ENCODE data around the gene FAM107B.

FAM107B gene

GRCh38 chr10:14554491-14555205, 220.0 kb downstream of the FAM107B start:
- Histone ChIP-seq H3K4me3 (ENCODE audit: low read depth in 1 of 2, low read length in 1 of 2) (peak overlapping the region; percentile 32 to 53), H3K27ac (peak overlapping the region; percentile 95), H3K27me3 (no peaks in the 10 kb centered on the region), H3K9me3 (no peaks in the 10 kb centered on the region), H3K36me3 (no peaks in the 10 kb centered on the region), H3K4me1 (ENCODE audit: control insufficient read depth in 1 of 2, insufficient read depth in 1 of 2, low read depth in 1 of 2, low read length in 1 of 2) (peaks cover 100% of the 10 kb centered on the region in 2 experiments)
- TF ChIP-seq, protein P1, sequence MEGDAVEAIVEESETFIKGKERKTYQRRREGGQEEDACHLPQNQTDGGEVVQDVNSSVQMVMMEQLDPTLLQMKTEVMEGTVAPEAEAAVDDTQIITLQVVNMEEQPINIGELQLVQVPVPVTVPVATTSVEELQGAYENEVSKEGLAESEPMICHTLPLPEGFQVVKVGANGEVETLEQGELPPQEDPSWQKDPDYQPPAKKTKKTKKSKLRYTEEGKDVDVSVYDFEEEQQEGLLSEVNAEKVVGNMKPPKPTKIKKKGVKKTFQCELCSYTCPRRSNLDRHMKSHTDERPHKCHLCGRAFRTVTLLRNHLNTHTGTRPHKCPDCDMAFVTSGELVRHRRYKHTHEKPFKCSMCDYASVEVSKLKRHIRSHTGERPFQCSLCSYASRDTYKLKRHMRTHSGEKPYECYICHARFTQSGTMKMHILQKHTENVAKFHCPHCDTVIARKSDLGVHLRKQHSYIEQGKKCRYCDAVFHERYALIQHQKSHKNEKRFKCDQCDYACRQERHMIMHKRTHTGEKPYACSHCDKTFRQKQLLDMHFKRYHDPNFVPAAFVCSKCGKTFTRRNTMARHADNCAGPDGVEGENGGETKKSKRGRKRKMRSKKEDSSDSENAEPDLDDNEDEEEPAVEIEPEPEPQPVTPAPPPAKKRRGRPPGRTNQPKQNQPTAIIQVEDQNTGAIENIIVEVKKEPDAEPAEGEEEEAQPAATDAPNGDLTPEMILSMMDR (IDR thresholded peaks at IDR 0.05), result no peak

GRCh38 chr10:14554091-14554490, 220.6 kb downstream of the FAM107B start:
- peak overlapping the region; percentile 95 for H3K27ac ChIP-seq
- H3K4me1 ChIP-seq (ENCODE audit: control insufficient read depth in 1 of 2, insufficient read depth in 1 of 2, low read depth in 1 of 2, low read length in 1 of 2), result peaks cover 100% of the 10 kb centered on the region in 2 experiments
- no peaks in the 10 kb centered on the region for H3K9me3 ChIP-seq
- H3K27me3 ChIP-seq, result no peaks in the 10 kb centered on the region
- peak overlapping the region; percentile 32 to 53 for H3K4me3 ChIP-seq (ENCODE audit: low read depth in 1 of 2, low read length in 1 of 2)
- TF ChIP-seq, protein P1 (IDR thresholded peaks at IDR 0.05), result no peak
- no peaks in the 10 kb centered on the region for H3K36me3 ChIP-seq

- Histone ChIP-seq H3K36me3 (no peaks in the 10 kb centered on the region), H3K4me1 (ENCODE audit: control insufficient read depth in 1 of 2, insufficient read depth in 1 of 2, low read depth in 1 of 2, low read length in 1 of 2) (peaks cover 100% of the 10 kb centered on the region in 2 experiments), H3K27ac (peak overlapping the region; percentile 95), H3K9me3 (no peaks in the 10 kb centered on the region), H3K27me3 (no peaks in the 10 kb centered on the region), H3K4me3 (ENCODE audit: low read depth in 1 of 2, low read length in 1 of 2) (peak overlapping the region; percentile 32 to 53)
- TF ChIP-seq, protein P1 (IDR thresholded peaks at IDR 0.05), result no peak
Measured at GRCh38 chr10:14553448-14553847, 221.2 kb downstream of the FAM107B start.

- H3K4me3 ChIP-seq (ENCODE audit: low read depth in 1 of 2, low read length in 1 of 2), result peak overlapping the region; percentile 18 to 53
- H3K4me1 ChIP-seq (ENCODE audit: control insufficient read depth in 1 of 2, insufficient read depth in 1 of 2, low read depth in 1 of 2, low read length in 1 of 2), result peaks cover 100% of the 10 kb centered on the region in 2 experiments
- no peaks in the 10 kb centered on the region for H3K27me3 ChIP-seq
- H3K9me3 ChIP-seq, result no peaks in the 10 kb centered on the region
- TF ChIP-seq, protein P1 (IDR thresholded peaks at IDR 0.05), result no peak
- H3K36me3 ChIP-seq, result peaks cover 6% of the 10 kb centered on the region
- H3K27ac ChIP-seq, result peak overlapping the region; percentile 95
Measured at GRCh38 chr10:14552015-14552414, 222.7 kb downstream of the FAM107B start.

DNA sequence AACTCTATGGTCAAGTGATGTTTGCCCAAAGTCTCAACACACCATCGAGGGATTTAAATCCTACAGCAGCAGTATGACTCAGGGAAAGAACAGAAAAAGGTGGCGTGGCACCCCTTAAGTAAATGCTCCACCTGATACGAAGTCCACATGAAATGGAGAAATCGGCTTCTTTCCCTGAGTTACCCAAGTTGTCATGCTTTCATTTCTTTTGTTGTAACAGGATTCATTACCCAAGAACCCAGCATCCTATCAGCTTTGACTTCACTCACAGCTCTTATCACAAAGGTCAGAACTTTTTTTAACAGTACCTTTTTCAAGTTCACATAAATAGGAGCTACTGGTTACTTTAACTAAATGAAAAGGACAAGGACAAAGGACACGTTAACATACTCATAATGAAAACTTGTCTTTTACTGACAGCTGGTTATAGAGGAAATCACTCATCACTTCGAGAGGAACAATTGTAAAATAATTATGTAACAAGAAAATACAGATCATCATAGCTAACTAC, 224.2 kb downstream of the FAM107B start:
- peak overlapping the region; percentile 9 to 53 for H3K4me3 ChIP-seq (ENCODE audit: low read depth in 1 of 2, low read length in 1 of 2)
- peak overlapping the region; percentile 95 for H3K27ac ChIP-seq
- H3K27me3 ChIP-seq, result no peaks in the 10 kb centered on the region
- H3K36me3 ChIP-seq, result peaks cover 6% of the 10 kb centered on the region
- TF ChIP-seq, protein P1 (IDR thresholded peaks at IDR 0.05), result no peak
- H3K4me1 ChIP-seq (ENCODE audit: control insufficient read depth in 1 of 2, insufficient read depth in 1 of 2, low read depth in 1 of 2, low read length in 1 of 2), result peaks cover 100% of the 10 kb centered on the region in 2 experiments
- H3K9me3 ChIP-seq, result no peaks in the 10 kb centered on the region
